ENCODE results near the gene SCCPDH. TPM values are rescaled to one million over a fixed set of nuclear protein-coding genes. Genes with fewer than 3 reads are reported as not detected.

SCCPDH gene
- total RNA-seq, 1 donor from 2014 or later = 37.8 TPM

DNA sequence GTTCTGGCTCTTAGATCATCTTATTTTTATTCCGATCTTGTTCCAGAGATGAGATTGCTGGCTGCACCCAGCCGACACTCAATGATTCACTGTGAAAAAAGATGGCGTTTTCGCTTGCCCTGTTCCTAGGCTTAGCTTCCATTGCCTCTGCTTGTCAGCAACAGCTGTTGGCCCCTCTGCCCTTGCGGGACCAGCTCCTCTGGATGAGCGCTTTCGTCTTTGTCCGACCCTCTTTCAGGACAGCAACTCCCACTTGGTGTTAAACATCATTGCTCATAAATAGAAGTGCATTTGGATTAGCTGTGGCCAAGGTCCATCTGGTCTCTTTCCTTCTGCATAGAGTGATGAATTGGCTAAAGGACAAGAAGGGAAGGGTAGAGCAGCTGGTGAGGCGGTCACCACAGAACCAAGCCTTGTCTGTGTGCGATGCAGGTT is 43.5 kb upstream of the SCCPDH start:
- no peak overlapping the region for H3K4me3 ChIP-seq (ENCODE audit: low read depth, low read length)
- TF ChIP-seq, protein P1, sequence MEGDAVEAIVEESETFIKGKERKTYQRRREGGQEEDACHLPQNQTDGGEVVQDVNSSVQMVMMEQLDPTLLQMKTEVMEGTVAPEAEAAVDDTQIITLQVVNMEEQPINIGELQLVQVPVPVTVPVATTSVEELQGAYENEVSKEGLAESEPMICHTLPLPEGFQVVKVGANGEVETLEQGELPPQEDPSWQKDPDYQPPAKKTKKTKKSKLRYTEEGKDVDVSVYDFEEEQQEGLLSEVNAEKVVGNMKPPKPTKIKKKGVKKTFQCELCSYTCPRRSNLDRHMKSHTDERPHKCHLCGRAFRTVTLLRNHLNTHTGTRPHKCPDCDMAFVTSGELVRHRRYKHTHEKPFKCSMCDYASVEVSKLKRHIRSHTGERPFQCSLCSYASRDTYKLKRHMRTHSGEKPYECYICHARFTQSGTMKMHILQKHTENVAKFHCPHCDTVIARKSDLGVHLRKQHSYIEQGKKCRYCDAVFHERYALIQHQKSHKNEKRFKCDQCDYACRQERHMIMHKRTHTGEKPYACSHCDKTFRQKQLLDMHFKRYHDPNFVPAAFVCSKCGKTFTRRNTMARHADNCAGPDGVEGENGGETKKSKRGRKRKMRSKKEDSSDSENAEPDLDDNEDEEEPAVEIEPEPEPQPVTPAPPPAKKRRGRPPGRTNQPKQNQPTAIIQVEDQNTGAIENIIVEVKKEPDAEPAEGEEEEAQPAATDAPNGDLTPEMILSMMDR (IDR thresholded peaks at IDR 0.05; ENCODE audit: insufficient read depth, low read length, poor library complexity, severe bottlenecking) = no peak
- no peak for DNase-seq (ENCODE audit: low read depth)
- no peaks in the 10 kb centered on the region for H3K36me3 ChIP-seq (ENCODE audit: control insufficient read depth, insufficient read depth, low read length)
- H3K27me3 ChIP-seq (ENCODE audit: control insufficient read depth, insufficient read depth, low read length) = no peaks in the 10 kb centered on the region

DNA sequence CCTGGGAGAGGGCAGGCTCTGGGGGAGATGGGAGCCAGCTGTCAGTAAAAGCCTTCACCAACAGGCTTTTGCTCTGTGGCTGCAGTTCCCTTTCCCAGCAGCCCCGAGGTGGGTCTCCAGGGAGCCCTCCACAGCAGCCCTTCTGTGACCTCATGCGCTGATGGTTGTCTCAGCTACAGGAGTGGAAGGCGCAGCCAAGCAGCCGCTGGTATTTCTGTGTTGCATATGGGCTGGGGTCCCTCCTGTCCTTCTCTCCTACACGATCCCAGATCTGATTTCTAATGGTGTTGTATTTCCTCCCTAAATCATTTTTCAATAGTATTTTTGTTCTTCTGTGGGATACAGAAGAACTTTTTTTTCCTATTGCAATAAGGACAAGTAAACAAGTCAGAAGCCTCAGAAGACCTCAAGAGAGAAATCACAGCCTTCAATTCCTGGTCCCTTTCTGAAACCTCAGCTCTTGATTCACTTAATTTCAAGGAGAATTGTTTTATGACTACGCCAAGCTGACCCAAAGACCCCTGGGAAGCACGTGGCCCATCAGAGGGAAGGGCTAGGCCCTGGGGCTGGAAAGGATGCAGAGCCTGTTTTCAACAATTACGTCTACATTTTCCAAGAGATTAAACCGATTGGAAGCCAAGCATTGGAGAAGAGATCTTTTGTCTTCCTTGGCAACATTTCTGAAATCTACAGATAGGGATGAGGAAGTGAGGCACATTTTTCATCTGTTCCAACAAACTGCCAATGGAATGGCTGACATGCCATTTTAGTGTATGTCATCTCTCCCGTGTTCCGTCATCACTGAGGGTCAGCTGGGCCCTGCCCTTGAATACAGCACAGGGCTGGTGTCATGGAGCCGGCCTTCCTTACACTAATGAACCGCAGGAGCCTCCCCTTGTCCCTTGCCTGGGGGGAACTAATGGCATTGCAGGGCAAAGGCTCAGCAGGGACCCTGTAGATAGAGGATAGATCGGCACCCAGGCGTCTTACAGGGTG is 42.0 kb upstream of the SCCPDH start:
- no peak overlapping the region for H3K4me3 ChIP-seq (ENCODE audit: low read depth, low read length)
- H3K27me3 ChIP-seq (ENCODE audit: control insufficient read depth, insufficient read depth, low read length) = no peaks in the 10 kb centered on the region
- DNase-seq (ENCODE audit: low read depth) = no peak
- no peaks in the 10 kb centered on the region for H3K36me3 ChIP-seq (ENCODE audit: control insufficient read depth, insufficient read depth, low read length)
- TF ChIP-seq, protein P1 (IDR thresholded peaks at IDR 0.05; ENCODE audit: insufficient read depth, low read length, poor library complexity, severe bottlenecking) = no peak

DNA sequence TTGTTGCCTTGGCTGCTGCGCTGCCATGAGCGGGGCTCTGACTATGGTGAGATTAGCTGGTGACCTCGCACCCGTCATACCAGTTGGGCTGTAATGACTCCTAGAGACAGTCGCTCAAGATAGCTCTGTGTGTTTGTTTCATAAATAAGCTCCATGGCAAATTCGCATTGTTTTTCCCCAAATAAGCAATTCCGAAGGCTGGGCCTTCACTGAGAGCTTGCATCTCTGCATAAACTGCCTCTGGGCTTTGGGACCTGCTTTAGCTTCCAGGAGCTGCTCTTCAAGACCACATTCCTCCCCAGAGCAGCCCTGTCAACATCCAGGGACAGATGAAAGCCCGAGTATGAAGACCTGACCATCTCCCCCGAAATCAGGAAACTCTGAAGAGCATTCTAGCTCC is 40.7 kb upstream of the SCCPDH start:
- no peaks in the 10 kb centered on the region for H3K36me3 ChIP-seq (ENCODE audit: control insufficient read depth, insufficient read depth, low read length)
- H3K27me3 ChIP-seq (ENCODE audit: control insufficient read depth, insufficient read depth, low read length) = no peaks in the 10 kb centered on the region
- TF ChIP-seq, protein P1 (IDR thresholded peaks at IDR 0.05; ENCODE audit: insufficient read depth, low read length, poor library complexity, severe bottlenecking) = no peak
- no peak overlapping the region for H3K4me3 ChIP-seq (ENCODE audit: low read depth, low read length)
- DNase-seq (ENCODE audit: low read depth) = no peak

DNA sequence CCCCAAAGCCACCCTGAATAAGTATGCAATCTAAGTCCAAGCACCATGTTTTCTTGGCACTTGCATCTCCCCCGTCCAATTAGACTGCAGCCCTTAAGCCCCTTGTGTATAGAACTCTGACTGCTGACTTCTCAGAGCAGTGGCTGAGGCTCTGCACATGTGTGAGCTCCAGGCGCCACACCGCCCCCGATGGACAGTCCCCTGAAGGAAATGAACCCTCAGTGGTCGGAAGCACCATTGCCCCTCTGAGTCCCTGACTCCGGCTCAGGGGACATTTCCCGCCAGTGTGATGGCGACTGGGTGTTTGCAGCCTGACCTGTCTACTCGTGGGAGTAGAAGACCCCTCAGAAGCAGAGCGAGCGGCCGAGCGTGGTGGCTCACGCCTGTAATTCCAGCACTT is 37.2 kb upstream of the SCCPDH start:
- DNase-seq (ENCODE audit: low read depth) = no peak
- no peak overlapping the region for H3K4me3 ChIP-seq (ENCODE audit: low read depth, low read length)
- no peaks in the 10 kb centered on the region for H3K36me3 ChIP-seq (ENCODE audit: control insufficient read depth, insufficient read depth, low read length)
- TF ChIP-seq, protein P1 (IDR thresholded peaks at IDR 0.05; ENCODE audit: insufficient read depth, low read length, poor library complexity, severe bottlenecking) = no peak
- H3K27me3 ChIP-seq (ENCODE audit: control insufficient read depth, insufficient read depth, low read length) = no peaks in the 10 kb centered on the region

DNA sequence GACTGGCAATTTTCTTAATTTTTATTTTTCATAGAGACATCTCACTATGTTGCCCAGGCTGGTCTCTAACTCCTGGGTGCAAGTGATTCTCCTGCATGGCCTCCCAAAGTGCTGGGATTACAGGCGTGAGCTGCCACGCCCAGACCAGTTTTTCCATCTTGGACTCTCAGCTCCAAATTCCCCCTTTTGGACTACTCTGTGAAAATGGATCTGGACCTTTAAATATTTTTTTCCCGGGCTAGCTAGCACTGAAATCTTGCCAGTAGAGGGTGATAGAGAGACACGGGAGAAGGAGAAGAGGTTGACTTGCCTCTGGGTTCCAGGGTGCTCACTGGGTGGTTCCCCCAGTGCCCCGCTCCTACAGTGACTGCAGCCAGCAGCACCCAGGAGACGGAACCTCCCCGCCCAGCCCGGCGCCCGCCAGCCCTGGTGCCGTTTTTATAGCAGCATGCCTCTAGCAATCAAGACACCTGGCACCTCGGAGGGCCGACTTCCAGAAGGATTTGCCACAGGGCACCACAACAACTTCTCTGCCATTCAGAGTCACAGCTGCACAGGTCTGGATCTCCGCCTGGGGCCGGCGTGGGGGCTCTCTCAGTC is 34.7 kb upstream of the SCCPDH start:
- DNase-seq (ENCODE audit: low read depth) = peak; percentile 29
- TF ChIP-seq, protein P1 (IDR thresholded peaks at IDR 0.05; ENCODE audit: insufficient read depth, low read length, poor library complexity, severe bottlenecking) = peak; percentile 84
- peak overlapping the region; percentile 23 for H3K4me3 ChIP-seq (ENCODE audit: low read depth, low read length)
- no peaks in the 10 kb centered on the region for H3K36me3 ChIP-seq (ENCODE audit: control insufficient read depth, insufficient read depth, low read length)
- no peaks in the 10 kb centered on the region for H3K27me3 ChIP-seq (ENCODE audit: control insufficient read depth, insufficient read depth, low read length)

All from kidney epithelial cell (primary cell).